OCI-LY1 (cell line): Measurements from ENCODE around the gene PSMD1.

ENCODE experiments used
- CTCF ChIP-seq: fragments of 200-600 bp; sonication (generic), shearing (Covaris generic); IDR thresholded peaks from 2 replicates; pipeline ENCODE4 v1.5.1; 2017; ENCODE audit warnings: mild to moderate bottlenecking, antibody characterized with exemption, low read length, moderate library complexity, mixed read lengths
- EZH2 ChIP-seq: fragments of 200-600 bp; sonication (generic), shearing (Covaris generic); IDR thresholded peaks from 2 replicates; pipeline ENCODE4 v1.8.0; 2017; ENCODE audit warnings: borderline replicate concordance, mixed run types, mild to moderate bottlenecking, antibody characterized with exemption, low read length, moderate library complexity, mixed read lengths

- TF ChIP-seq CTCF (no peak), EZH2 (no peak)
Observed at GRCh38 chr2:231193216-231193615, 136.5 kb downstream of the PSMD1 start.
